Glutamatergic neuron (in vitro differentiated cells): ENCODE data around the gene PRDX5. TPM values are rescaled to one million over a fixed set of nuclear protein-coding genes. Genes with fewer than 3 reads are reported as not detected.

ENCODE experiments used
- DNase-seq: peaks from one replicate; pipeline ENCODE4 v3.0.0; 2022
- H3K27ac Mint-ChIP-seq: one replicate; pipeline ENCODE4 v1.8.0; 2020; ENCODE audit warnings: mild to moderate bottlenecking, mixed read lengths, inconsistent platforms; ENCODE audit not compliant: unreplicated experiment
- H3K27me3 Mint-ChIP-seq: one replicate; pipeline ENCODE4 v1.8.0; 2020; ENCODE audit warnings: mild to moderate bottlenecking, moderate library complexity, mixed read lengths, inconsistent platforms; ENCODE audit not compliant: unreplicated experiment
- H3K36me3 Mint-ChIP-seq: one replicate; pipeline ENCODE4 v1.8.0; 2020; ENCODE audit warnings: mild to moderate bottlenecking, mixed read lengths, inconsistent platforms; ENCODE audit not compliant: unreplicated experiment
- H3K4me1 Mint-ChIP-seq: one replicate; pipeline ENCODE4 v1.8.0; 2020; ENCODE audit warnings: mild to moderate bottlenecking, low read depth, mixed read lengths, inconsistent platforms; ENCODE audit not compliant: unreplicated experiment
- H3K4me3 Mint-ChIP-seq: one replicate; pipeline ENCODE4 v1.8.0; 2020; ENCODE audit warnings: mild to moderate bottlenecking, mixed read lengths, inconsistent platforms; ENCODE audit not compliant: unreplicated experiment
- H3K9me3 Mint-ChIP-seq: one replicate; pipeline ENCODE4 v1.8.0; 2020; ENCODE audit warnings: mild to moderate bottlenecking, moderate library complexity, mixed read lengths, inconsistent platforms; ENCODE audit not compliant: unreplicated experiment
- total RNA-seq: library from RNA; stranded (reverse); fragmentation: NEBNext Ultra II Directional; extraction: Animal tissue kit (Norgen Biotek cat#: 25700); gene quantifications from one replicate; pipeline ENCODE4 v1.2.1, GENCODE V29; 2021; ENCODE audit not compliant: unreplicated experiment
- TF ChIP-seq, protein P1 (sequence below): fragments of 200-600 bp; sonication (generic); IDR thresholded peaks from one replicate; pipeline ENCODE4 v1.5.0; 2021; ENCODE audit not compliant: partially characterized antibody, unreplicated experiment

The PRDX5 gene
- total RNA-seq, 1 donor from 2014 or later = 418 TPM

DNA sequence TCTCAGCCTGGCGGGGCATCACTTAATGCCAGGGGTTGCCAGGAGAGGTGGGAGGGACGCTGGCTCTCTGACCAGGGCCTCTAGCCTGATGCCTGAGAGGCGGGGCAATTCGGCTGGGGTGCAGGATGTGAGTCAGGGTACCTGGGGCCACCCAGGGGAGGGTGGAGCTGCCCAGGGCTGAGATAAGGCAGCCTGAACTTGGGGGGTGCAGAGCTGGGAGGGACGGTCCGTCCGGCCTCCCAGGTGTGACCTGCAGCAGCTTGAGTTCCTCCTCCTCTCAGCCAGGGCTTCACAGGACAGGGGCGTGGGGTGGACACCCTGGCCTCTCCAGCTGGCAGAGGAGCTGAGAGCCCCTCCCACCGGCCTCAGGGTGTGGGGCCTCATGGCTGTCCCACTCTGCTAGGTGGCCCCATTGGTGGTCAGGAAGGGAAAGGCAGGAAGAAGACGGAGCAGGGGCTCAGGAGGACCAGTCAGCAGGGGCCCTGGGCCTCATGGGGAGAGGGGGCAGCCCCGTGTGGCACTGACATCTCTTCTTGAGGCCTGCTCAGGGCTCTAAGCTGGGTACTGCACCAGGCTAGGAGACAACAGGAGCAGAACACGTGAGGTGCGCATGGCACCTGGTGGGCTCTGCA lies 40.1 kb downstream of the PRDX5 start:
- no peak for DNase-seq
- H3K27ac Mint-ChIP-seq = no peak overlapping the region
- TF ChIP-seq, protein P1, sequence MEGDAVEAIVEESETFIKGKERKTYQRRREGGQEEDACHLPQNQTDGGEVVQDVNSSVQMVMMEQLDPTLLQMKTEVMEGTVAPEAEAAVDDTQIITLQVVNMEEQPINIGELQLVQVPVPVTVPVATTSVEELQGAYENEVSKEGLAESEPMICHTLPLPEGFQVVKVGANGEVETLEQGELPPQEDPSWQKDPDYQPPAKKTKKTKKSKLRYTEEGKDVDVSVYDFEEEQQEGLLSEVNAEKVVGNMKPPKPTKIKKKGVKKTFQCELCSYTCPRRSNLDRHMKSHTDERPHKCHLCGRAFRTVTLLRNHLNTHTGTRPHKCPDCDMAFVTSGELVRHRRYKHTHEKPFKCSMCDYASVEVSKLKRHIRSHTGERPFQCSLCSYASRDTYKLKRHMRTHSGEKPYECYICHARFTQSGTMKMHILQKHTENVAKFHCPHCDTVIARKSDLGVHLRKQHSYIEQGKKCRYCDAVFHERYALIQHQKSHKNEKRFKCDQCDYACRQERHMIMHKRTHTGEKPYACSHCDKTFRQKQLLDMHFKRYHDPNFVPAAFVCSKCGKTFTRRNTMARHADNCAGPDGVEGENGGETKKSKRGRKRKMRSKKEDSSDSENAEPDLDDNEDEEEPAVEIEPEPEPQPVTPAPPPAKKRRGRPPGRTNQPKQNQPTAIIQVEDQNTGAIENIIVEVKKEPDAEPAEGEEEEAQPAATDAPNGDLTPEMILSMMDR = no peak
- peaks cover 6% of the 10 kb centered on the region for H3K4me1 Mint-ChIP-seq
- H3K27me3 Mint-ChIP-seq = peaks cover 11% of the 10 kb centered on the region
- H3K4me3 Mint-ChIP-seq = no peak overlapping the region
- H3K36me3 Mint-ChIP-seq = no peaks in the 10 kb centered on the region
- H3K9me3 Mint-ChIP-seq = peaks cover 2% of the 10 kb centered on the region

DNA sequence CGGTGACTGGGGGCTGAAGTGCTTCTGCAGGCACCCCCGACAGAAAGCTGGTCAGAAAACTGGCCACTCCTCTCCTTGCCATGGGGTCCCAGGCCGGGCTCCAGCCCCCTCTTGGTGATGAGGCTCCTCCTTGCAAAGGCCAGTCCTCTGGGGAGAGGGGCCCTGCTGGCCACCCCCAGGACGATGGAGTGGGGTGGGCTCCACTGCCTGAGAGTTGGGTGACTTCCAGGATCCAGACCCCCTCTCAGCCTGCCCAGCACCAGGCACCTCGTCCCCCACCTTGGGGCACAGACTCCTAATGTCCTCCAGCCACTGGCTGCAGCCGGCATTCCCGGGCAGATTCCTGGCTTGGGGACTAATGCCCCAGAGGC lies 40.6 kb downstream of the PRDX5 start:
- DNase-seq = no peak
- TF ChIP-seq, protein P1 = no peak
- no peak overlapping the region for H3K27ac Mint-ChIP-seq
- peaks cover 6% of the 10 kb centered on the region for H3K4me1 Mint-ChIP-seq
- no peaks in the 10 kb centered on the region for H3K36me3 Mint-ChIP-seq
- no peak overlapping the region for H3K4me3 Mint-ChIP-seq
- peaks cover 11% of the 10 kb centered on the region for H3K27me3 Mint-ChIP-seq
- H3K9me3 Mint-ChIP-seq = peaks cover 2% of the 10 kb centered on the region

DNA sequence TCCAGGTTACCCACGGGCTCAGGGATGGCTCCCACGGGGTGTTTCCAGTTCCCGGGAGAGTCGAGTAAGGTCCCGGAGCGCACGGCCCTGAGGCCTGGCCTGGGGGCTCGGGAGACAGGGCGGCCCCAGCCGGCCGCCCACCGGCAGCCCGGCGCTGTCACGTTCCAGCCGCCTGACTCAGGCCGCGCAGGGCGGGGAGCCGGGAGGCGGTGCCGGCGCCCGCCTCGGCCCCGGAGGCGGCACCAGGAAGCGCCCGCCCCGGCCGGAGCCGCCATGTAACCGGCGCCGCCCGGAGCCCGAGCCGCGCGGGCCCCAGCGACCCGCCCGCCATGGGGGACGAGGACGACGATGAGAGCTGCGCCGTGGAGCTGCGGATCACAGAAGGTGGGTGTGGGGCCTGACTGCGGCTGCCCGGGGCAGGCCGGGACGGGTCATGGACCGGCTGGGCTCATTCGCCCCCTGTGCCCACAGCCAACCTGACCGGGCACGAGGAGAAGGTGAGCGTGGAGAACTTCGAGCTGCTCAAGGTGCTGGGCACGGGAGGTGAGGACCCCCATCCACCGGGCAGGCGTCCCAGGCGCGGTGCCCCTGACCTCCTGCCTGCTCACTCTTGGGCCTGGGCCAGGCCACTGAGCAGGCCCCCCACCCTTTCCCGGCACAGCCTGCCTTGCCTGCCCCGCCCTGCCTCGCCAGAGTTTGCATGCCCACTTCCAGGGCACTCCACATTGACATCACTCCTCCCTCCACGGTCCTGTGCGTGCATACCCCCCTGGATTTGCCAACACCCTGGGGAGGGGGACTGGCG lies 41.2 kb downstream of the PRDX5 start, which contains the start of gene RPS6KA4:
RPS6KA4 (plus strand) TSS at position 256 of the 805 bp plus-strand sequence; CDS start at position 330, 74 bp downstream.
- peaks cover 2% of the 10 kb centered on the region for H3K9me3 Mint-ChIP-seq
- no peaks in the 10 kb centered on the region for H3K36me3 Mint-ChIP-seq
- peak within 1 kb of the TSS; percentile 81 for H3K4me3 Mint-ChIP-seq
- no peak for DNase-seq
- H3K27me3 Mint-ChIP-seq = peaks cover 11% of the 10 kb centered on the region
- peaks cover 6% of the 10 kb centered on the region for H3K4me1 Mint-ChIP-seq
- no peak within 1 kb of the TSS for H3K27ac Mint-ChIP-seq
- TF ChIP-seq, protein P1 = no peak

DNA sequence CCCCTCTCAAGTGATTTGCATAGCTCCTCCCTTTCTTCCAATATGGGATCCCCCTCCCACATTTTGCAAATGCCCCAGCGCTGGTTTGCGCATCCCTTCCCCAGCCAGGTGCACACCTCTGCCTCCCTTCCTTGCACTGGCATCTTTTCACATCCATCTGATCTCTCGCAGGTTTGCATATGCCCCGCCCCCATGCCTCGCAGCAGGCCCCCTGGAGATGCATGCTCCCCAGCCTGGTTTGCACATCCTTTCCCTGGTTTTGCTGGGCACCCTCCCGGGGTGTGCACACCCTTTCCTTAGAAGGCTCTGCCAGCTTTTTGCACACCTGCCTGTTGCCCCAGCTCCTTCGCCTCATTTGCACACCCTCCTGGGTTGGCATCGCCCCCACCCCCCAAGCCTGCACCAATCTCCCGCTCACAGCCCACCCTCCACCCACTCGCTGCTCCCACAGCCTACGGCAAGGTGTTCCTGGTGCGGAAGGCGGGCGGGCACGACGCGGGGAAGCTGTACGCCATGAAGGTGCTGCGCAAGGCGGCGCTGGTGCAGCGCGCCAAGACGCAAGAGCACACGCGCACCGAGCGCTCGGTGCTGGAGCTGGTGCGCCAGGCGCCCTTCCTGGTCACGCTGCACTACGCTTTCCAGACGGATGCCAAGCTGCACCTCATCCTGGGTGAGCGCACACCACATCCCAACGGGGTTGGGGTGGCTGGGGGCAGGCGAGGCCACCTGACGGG lies 42.0 kb downstream of the PRDX5 start:
- H3K36me3 Mint-ChIP-seq = no peaks in the 10 kb centered on the region
- H3K4me3 Mint-ChIP-seq = peak overlapping the region; percentile 81
- peaks cover 11% of the 10 kb centered on the region for H3K27me3 Mint-ChIP-seq
- H3K4me1 Mint-ChIP-seq = peaks cover 6% of the 10 kb centered on the region
- peaks cover 2% of the 10 kb centered on the region for H3K9me3 Mint-ChIP-seq
- DNase-seq = no peak
- no peak overlapping the region for H3K27ac Mint-ChIP-seq
- TF ChIP-seq, protein P1 = no peak
